CD4-positive, alpha-beta T cell treated with Interleukin-2 at 100 ng/mL for 4 hours (primary cell): ENCODE data around the gene SPATA20.

Experiments used
- DNase-seq: peaks from one replicate; pipeline ENCODE4 v3.0.0-alpha.2; 2020; ENCODE audit warnings: low spot score

SPATA20 gene

DNA sequence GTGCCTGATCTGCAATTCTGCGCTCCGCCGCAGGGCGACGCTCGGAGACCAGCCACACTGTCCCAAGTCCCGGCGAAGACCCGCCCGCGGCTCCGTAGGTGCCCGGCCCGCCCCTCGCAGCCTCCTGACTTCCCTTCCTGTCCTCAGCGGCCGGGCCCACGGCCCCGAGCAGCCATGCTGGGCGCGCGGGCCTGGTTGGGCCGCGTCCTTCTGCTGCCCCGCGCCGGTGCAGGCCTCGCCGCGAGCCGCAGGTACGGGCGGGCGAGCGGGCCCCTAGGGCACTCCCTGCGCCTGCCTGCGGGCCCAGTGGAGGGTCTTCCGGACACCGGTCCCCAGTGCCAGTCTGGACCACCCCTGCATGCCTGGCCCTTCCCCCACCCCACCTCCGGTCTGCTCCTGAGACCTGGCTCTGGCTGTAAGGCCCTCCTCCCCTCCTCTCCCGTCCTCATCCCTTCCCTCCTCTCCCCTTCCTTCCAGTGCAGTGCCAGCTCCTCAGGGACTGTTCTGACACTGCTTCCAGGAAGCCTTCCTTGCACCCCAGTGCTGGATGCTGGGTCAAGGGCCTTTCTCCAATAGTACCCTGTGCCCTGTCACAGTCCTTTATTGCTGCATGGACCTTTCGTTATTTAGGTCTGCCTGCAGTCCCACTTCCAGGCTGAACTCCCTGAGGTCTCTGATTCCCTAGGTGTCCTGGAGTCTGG lies at the start of gene SPATA20:
Gene SPATA20, plus strand, starts transcription at position 140 of the 701 bp plus-strand sequence. Its CDS starts 35 bp downstream, at position 175.
- peak; percentile 83 for DNase-seq

DNA sequence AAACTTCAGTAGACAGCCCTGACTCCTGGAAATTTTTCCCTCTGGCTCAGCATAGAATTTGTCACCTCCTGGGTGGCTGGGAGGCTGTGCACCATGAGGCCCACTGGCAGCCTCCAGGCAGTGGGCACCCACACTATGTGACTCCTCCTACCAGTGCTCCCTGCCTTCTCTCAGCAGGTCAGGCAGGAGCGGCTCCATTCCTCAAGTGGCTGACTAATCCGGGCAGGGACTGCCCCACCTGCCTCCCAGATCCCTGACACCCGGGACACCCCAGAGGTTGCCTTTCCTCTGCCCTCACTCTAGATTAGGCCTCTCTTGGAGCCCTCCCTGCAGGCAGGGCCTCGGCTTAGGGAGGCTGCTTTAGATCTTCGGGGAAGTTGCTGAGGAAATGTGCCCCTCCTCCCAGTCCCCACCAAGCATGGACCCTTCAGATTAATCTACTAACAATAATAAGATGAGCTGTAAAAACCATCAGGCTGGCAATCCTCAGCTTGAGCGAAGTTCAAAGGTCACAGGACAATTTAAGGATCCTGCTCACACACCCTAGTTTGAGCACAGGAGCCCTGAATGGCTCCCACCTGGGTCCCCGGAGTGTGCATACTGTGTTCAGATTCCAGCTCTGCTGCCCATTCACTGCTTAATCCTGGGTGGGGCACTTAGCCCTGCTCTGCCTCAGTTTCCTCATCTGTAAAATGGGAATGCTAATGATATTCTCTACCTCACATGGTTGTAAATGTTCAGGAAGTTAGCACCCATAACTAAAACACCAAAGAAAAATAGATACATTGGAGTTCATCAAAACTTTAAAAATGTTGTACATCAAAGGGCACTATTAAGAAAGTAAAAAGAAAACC lies 48.7 kb upstream of the SPATA20 start:
- no peak for DNase-seq

DNA sequence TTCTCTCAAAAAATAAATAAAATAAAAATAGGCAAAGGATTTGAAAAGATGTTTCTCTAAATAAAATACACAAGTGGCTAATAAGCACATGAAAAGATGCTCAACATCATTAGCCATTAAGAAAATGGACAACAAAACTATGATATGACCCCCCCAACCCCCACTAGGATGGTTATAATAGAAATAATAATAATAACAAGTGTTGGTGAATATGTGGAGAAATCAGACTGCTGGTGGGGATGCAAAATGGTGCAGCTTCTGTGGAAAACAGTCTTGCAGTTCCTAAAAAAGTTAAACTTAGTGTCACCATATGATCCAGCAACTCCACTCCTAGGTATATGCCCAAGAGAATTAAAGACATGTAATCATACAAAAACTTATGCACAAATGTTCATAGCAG lies 47.7 kb upstream of the SPATA20 start:
- DNase-seq: no peak

DNA sequence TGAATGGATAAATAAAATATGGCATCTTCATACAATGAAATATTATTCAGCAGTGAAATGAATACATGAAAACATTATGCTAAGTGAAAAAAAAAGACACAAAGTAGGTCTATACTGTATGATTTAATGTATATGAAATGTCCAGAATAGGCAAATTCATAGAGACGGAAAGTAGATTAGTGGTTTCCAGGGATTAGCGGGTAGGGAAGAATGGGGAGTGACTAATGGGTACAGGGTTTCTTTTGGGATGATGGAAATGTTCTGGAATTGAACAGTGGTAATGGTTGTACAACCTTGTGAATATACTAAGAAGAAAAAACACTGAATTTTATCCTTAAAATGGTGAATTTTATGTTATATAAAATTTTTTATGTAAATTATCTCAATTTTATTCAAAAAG lies 47.3 kb upstream of the SPATA20 start:
- no peak for DNase-seq

DNA sequence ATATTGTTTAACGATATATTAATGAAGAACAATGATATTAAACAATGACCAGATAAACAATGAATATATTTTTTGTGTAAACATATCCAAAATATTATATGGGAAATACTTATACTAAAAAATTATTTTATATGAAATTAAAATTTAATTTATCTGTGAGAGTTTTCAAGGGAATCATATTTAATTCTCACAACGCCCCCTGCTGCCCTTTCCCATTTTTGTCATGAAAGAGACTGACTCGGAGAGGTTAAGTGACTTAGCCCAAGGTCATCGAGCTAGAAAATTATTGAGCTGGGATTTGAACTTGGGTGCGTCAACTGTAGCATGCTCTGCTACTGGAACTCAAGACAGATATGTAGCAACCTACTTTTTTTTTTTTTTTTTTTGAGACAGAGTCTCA lies 45.9 kb upstream of the SPATA20 start:
- DNase-seq: peak; percentile 46

DNA sequence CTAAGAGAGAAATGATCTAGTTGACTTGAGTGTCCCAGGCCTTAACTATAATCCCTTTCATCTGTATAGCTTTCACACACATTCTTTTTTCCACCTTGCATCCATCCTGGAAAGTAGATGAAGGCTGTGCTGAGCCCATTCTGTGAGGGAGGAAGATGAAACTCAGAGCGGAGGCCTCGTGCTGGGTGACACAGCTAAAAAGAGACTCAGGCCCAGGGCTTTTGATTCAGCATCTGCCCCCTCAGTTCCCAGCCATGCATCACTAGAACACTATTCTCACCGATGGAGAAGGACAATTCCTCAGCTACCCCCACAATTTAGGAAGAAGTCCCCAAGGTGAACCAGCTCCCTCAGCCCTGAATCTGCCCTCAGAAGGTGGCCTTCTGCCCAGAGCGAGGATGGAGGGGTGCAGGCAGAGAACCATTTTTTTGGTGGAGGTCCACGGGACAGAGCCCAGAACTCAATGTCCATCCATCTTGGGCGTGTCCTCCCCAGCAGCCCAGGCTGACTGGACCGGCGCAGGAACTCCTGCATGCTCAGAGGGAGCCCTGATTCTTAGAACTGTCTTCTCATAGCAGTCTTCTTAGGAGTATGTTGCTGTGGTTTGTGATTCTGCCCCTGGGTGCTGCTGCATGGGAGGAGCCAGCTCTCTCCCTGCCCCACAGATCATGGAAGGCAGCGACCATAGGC lies 44.5 kb upstream of the SPATA20 start:
- no peak for DNase-seq

DNA sequence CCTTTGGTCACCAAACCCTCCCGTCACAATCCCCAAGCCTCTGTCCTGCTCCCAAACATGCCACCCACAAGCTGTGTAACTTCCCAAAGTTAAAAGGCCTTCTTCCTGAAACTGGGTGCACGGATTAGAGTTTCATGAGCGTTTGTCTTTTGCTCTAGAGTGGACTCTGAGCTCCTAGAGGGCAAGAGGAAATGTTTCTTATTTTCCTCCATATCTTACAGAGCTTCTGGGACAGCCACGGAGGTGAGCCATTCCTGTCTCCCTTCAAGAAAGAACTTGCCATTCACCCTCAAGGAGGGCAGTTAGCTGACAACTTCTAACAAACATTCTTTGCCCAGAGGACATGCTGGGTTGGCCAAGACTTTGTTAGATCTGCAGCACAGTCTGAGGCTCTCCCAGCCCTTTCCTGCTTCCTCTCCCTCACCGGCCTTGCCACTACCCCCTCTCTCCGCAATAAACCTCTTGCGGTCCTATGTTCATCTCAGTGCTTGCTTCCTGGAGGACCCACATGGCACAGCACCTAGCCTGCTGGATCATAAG lies 41.3 kb upstream of the SPATA20 start:
- DNase-seq: no peak

DNA sequence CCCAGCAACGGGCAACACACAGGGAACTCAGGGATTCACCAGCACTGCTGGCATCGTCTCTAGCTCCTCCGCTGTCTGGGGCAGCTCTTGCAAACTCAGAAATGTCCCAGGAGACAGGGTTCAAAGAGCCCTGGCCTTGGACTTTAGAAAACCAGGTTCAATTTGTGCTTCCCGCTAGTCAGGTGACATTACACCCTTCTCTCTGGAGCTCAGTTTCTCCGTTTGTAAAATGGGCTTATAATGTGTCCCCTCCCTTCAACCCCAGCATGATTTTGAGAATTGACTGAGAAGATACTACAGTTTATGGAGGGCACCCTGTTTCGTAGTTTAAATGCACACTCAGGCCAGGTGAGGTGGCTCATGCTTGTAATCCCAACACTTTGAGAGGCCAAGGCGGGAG lies 40.7 kb upstream of the SPATA20 start:
- DNase-seq: no peak

DNA sequence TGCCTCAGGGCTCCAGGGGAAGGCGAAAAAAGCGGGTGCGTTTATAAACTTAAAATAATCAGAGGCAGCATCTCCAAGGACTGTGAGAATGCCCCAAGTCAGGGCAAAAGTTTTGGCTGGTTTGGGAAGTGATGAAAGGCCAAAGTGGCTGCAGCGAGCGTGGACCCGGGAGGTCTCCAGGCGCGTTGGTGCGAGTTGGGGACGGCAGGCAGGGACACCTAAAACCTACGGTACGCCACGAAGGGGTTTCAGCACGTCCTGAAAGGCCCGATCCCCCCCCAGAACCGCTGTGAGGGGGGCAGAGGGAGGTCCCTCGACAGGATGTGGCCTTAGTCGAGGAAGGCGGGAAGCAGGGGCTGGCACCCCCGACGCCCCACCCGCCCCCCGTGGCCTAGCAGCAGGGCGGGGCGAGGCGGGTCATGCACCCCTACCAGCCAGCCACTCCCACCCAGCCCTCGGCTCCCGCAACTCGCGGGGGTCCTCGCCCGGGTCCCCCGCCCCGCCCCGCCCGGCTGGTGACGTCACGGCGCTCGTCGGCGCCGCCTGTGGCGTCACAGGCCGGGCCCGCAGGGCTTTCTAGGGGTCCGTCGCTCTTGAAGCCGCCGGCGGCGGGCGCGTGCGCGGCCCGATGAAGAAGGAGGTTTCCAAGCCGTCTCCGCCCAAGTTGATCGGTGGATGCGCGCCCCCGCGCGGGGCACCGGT lies 39.0 kb upstream of the SPATA20 start, which contains the start of gene MYCBPAP:
Gene MYCBPAP, plus strand, starts transcription at position 569 of the 702 bp plus-strand sequence. CDS start 236 bp downstream, outside the sequence.
- peak; percentile 73 for DNase-seq

DNA sequence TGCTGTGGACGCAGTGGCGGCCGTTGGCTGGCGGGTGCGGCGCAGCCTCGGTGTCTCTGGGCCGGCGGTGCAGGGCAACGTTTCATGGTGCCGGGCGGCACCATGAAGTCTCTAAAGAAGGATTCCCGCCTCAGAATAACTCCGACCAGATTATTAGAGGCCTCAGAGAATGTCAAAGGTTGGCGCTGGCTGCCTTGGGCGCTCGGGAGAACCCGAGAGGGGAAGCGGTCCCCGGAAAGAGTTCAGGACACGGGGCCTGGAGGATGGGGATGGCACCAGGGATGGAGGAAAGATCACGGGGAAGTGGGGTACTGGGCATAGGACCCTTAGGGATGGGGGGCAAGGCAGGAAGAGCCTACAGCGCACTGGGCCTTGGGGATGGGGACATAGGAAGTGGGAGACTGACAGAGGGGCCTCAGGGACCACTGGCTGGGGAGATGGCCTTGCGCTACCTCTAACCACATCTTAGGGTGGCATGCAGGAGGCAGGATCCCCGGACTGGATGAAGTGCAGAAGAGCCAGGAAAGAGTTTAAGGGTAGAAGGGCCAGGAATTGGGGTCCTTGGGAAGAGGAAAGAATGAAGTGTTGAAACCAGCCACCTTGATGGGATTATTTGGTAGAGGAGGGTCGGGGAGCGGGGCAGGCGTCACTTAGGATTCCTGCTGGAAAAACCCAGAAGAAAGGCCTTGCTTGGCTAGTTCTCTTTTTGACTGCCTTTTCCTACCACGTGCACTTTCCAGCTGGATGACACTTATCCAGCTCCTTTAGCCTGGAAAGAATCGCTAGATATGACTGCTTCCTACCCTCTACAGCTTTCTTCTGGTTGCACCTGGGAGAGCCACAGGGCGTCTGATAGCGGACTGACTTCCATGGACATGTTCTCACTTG lies 38.2 kb upstream of the SPATA20 start:
- no peak for DNase-seq

DNA sequence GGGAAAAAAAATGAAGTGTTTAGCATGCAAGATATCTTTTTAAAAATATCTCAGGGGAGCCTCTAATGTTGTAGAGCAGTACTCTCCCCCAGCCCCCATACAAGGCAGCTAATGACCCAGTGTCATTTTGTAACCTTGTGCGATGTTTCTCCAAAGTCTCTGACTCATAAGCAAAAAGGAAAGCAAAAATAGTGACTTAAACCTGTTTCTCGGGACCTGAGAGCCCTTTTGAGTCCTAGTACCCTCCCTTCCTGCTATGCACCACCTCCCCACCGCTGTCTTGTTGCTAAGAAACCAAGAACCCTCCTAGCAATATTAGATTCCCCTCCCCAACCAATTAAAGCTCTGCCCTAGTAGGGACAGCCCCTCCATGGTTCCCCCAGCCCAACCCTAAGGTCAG lies 35.9 kb upstream of the SPATA20 start:
- peak; percentile 77 for DNase-seq

DNA sequence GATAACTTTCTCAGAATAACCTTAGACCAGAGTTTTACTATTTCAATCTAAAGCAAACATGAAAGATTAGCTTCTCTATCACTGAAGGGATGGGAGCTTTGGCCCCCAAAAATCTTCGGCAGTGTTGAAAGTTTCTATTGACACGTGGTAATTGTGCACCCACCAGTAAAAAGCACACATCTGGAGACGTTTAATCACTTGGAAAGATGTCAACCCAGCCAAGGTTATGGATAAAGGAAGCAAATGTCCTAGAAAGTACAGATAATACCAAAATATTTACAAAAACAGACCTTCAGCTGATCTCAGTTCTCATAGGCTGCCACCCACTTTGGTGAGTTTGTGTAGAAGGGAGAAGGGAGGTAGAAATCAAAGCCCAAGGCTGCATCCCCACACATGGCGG lies 33.5 kb upstream of the SPATA20 start:
- DNase-seq: no peak

DNA sequence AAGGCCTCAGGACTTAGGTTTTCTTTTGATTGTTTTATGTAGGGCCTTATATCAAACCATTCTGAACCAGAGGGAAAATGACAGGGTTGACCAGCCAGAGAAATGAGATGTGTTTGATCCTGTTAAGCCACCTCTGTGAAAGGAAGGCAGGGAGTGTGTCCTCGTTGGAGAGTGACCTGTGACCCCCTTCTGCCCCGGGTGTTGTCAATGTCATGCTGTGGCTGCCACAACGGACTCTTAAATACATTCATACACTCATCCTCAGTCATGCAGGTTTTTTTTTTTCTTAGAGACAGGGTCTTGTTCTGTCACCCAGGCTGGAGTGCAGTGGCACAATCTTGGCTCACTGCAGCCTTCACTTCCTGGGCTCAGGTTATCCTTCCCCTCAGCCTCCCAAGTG lies 32.6 kb upstream of the SPATA20 start:
- no peak for DNase-seq

DNA sequence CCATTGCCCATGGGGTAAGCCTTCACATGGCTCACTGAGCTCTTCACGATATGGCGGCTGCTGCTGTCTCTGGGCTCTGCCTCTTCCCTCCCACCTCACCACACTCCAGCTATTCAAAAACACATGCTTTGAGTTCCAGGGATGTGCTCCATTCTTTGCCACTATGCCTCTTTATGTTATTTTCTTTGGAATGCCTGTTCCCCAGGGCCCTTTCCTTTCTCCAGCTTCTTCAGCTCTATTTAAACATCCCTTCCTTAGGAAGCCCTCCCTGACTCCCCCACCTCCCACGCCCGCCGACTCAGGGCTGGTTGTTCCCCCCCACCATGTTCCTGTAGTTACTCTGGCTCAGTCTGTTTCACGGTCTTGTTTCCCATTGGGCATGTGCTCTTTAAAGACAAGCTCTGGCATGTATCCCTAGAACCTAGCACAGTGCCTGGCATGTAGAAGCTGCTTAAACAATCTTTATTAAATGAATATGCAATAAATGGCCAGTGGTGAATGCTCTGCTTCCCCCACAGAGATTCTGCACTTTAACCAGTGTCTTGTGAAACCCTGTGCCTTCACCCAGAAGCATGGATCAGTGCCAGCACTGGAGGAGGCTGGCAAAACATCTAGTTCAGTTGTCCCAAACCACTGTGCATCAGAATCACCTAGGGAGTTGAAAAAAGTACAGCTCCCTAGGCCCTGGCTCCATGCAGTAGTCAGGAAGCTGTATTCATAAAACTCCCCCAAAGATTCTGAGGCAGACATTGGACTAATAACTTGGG lies 31.9 kb upstream of the SPATA20 start:
- DNase-seq: no peak

DNA sequence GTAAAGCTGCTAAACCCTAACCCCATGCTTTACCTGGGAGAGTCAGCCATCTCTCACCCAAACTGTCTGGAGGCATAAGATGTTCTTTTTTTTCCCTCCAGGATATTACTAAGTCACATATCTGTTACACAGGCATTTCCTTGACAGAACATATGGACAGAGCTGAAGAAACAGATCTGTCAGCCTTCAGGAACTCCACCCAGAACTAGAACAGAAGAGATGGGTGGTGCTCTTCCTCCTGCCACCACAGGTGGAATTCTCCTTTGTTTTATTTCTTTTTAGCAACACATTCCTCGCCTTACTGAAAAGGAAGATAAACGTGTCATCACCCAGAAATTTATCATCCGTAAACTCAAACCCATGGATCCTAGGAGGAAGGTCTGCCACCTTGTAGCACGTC lies 30.0 kb upstream of the SPATA20 start:
- DNase-seq: no peak

DNA sequence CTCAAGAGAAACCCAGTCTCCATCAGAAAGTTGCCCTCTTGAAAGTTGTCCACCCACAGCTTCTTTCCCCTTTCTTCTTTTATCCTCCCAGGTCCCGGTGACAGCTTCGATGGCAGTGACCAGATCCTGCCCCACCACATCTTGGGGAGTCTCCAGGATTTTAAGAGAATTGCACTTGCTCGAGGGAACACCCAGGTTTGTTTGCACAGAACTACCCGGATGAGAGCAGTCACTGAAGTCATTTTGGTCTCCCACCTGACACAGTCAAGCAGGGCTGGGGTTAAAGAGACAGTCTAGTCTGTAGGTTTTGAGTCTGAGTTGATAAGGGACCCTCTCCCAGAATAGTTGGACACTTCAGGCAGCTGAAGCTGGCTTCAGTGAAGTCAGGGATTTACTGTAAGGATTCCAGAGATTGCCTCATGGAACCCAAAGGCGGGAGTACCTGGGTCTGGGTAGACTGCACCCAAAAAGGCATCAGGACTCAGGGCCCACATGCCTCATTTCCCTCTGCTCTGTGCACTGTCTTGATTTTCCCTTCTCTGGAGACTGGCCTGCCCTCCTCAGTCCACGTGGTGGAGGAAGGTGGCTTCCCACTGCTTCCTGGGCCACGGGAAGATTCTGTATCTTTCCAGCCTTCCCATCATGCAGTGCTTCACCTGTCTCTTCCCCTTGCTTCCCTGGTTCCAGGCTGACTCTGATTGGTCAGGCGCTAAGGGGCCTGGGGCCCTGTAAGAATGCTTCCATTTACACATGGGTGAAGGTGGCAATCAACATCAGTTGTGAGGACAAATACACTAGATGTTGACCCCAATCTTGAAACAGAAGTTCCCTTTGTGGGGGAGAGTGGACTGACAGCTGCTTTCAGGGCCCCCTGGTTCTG lies 29.2 kb upstream of the SPATA20 start:
- no peak for DNase-seq

DNA sequence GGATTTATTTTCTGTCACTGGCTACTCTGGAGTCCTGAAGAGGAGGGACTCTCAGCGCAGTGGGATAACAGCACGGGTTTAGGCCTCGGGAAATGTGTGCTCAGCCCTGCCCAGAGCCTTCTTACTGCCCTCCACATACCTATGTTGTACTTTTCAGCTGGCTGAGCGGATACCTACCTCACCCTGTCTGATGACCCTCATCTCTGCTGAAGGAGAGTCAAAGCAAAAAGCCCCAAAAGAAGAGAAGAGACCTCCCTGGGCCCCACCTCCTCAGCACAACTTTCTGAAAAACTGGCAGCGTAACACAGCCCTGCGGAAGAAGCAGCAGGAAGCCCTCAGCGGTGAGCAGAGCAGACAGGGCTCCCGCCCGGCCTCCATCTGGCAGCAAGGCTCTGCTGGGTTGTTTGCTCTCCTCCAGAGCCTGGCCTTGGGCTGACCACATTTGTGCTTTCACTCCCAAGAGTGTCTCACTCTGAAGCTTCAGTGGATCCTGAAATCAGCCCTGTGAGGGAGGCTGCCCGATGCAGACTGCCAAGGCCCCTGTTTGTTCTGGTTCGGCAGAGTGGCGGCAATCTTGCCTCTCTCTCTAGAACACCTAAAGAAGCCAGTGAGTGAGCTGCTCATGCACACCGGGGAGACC lies 28.5 kb upstream of the SPATA20 start:
- DNase-seq: no peak

DNA sequence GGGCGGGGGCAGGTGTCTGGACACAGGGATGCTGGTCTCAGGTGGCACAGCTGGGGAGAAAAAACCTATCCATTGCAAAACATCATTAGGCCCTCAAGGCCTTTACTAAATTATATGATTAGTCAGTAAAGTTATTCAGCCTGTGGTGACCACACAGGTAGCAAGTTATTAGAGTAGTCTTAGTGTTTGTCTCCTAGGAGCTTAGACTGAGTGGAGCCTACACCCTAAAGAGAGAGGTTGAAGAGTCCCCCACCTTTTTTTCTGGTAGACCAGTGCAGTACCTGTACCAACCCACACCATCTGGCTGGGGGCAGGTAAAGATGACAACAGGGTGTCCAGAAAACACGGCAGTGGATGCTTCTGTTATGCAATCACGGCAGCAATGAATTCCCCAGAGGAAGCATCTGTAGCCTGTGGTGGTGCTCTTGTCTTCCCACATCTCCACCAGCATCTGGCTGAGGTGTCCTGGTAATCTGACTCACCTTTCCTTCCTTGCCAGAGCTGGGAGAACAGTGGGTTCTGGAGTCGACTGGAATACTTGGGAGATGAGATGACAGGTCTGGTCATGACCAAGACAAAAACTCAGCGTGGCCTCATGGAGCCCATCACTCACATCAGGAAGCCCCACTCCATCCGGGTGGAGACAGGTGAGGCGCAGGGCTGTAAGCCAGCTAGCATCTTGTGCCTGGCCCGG lies 27.7 kb upstream of the SPATA20 start:
- no peak for DNase-seq
